Natural killer cell (primary cell): ENCODE measurements around the gene TMEM218. TPM values are rescaled to one million over a fixed set of nuclear protein-coding genes. Genes with fewer than 3 reads are reported as not detected.
"Not testable (repeated sequence)": the region's sequence is repeated elsewhere in the genome, so short reads cannot be mapped to it uniquely, and the experiment has no call there.

Experiments used
- ATAC-seq, 3 donors: fragments of 150-1000 bp in 2 of 3; fragments of 200-7000 bp in 1 of 3; cut with Tn5 transposase; 1 replicate in 1 of 3; 2 replicates in 2 of 3; pipeline ENCODE4 v1.10.0; 2021; ENCODE audit warnings: mild to moderate bottlenecking in 2 of 3, moderate library complexity in 2 of 3
- DNase-seq, 2 donors: peaks; one replicate each; pipeline versions ENCODE4 v3.0.0 to v3.0.0-alpha.2; 2013 to 2021; ENCODE audit warnings: mixed read lengths in 1 of 2
- H3K27ac ChIP-seq: one replicate; pipeline ENCODE4 v1.5.1; 2013; ENCODE audit warnings: mild to moderate bottlenecking, low read length
- H3K27me3 ChIP-seq: one replicate; pipeline ENCODE4 v1.6.1; 2013; ENCODE audit warnings: low read length; ENCODE audit not compliant: control insufficient read depth, insufficient read depth
- H3K36me3 ChIP-seq: one replicate; pipeline ENCODE4 v1.6.1; 2013; ENCODE audit warnings: low read length; ENCODE audit not compliant: control insufficient read depth, insufficient read depth
- H3K4me1 ChIP-seq: one replicate; pipeline ENCODE4 v1.6.1; 2013; ENCODE audit warnings: low read length; ENCODE audit not compliant: control insufficient read depth, insufficient read depth
- H3K4me3 ChIP-seq: one replicate; pipeline ENCODE4 v1.5.1; 2013; ENCODE audit warnings: low read length
- H3K9me3 ChIP-seq: one replicate; pipeline ENCODE4 v1.6.1; 2013; ENCODE audit warnings: low read length; ENCODE audit not compliant: control insufficient read depth, insufficient read depth
- H3K27ac Mint-ChIP-seq, 2 donors: one replicate each; pipeline ENCODE4 v1.8.0; 2022; ENCODE audit warnings: mild to moderate bottlenecking in 2 of 2, mixed read lengths in 2 of 2, moderate library complexity in 1 of 2
- H3K27me3 Mint-ChIP-seq, 2 donors: one replicate each; pipeline ENCODE4 v1.8.0; 2022; ENCODE audit warnings: low read depth in 2 of 2, mixed read lengths in 2 of 2
- H3K36me3 Mint-ChIP-seq: one replicate; pipeline ENCODE4 v1.8.0; 2022; ENCODE audit warnings: mixed read lengths
- H3K4me1 Mint-ChIP-seq, 2 donors: one replicate each; pipeline ENCODE4 v1.8.0; 2022; ENCODE audit warnings: mixed read lengths in 2 of 2
- H3K4me3 Mint-ChIP-seq: one replicate; pipeline ENCODE4 v1.8.0; 2022; ENCODE audit warnings: mild to moderate bottlenecking, moderate library complexity, mixed read lengths
- H3K9me3 Mint-ChIP-seq, 2 donors: one replicate each; pipeline ENCODE4 v1.8.0; 2022; ENCODE audit warnings: mixed read lengths in 2 of 2
- CTCF ChIP-seq: fragments of 200-600 bp; IDR thresholded peaks from one replicate; pipeline ENCODE4 v1.8.0; 2022; ENCODE audit warnings: antibody characterized with exemption
- WGBS: methylation state at CpG from one replicate; pipeline ENCODE4 v1.1.7; 2013; ENCODE audit warnings: missing lambda C conversion rate; ENCODE audit not compliant: insufficient coverage; 5-methylcytosine and 5-hydroxymethylcytosine counted together
- intact Hi-C: fragments of 100-400 bp; cut with micrococcal nuclease; formaldehyde crosslinking; loops from one replicate; pipeline ENCODE4 v1.14.2; 2022
- total RNA-seq, 4 donors: library from RNA; stranded (reverse); fragments of 120-200 nt in 1 of 4; gene quantifications; one replicate each; pipeline versions ENCODE4 v1.2.3 to v1.2.4, GENCODE V29; 2013 to 2022

TMEM218 gene
- total RNA-seq, 3 donors from 2014 or later (not counting 1 experiment from before 2014, with no cell fraction given) = 10.0 to 14.2 (median 12.1) TPM

- peaks cover 0 to 6% of the 10 kb centered on the region in 2 donors for H3K4me1 Mint-ChIP-seq
- no peaks in the 10 kb centered on the region for H3K9me3 ChIP-seq
Observed at GRCh38 chr11:125091877-125092664, 19.4 kb downstream of the TMEM218 start.

GRCh38 chr11:125091247-125091876, 20.1 kb downstream of the TMEM218 start:
- Histone ChIP-seq H3K4me3 (no peak overlapping the region), H3K27me3 (no peaks in the 10 kb centered on the region), H3K9me3 (no peaks in the 10 kb centered on the region), H3K4me1 (no peaks in the 10 kb centered on the region), H3K36me3 (peaks cover 6% of the 10 kb centered on the region), H3K27ac (no peak overlapping the region)
- peak; percentile 27 for TF ChIP-seq CTCF
- Mint-ChIP-seq H3K27me3 (no peaks in the 10 kb centered on the region), H3K9me3 (no peaks in the 10 kb centered on the region), H3K36me3 (no peaks in the 10 kb centered on the region), H3K27ac (peak overlapping the region in 1 of 2 donors; percentile 23), H3K4me3 (no peak overlapping the region), H3K4me1 (peaks cover 0 to 6% of the 10 kb centered on the region in 2 donors)
- ATAC-seq (peak in 2 of 3 donors; percentile 38 to 61), DNase-seq (peak in 1 of 2 donors; percentile 47)
- intact Hi-C loops = loop anchor here (1.0 to 5.0 kb wide), 2 partner anchors 50 to 256 kb away; no protein-coding TSS in a partner anchor
- WGBS = 73% methylated on average over 5 of the region's 5 CpGs

More at GRCh38 chr11:125091877-125092664, 19.4 kb downstream of the TMEM218 start:
- peak overlapping the region in 1 of 2 donors; percentile 23 for H3K27ac Mint-ChIP-seq
- DNase-seq (no peak), ATAC-seq (no peak)
- Histone ChIP-seq H3K4me3 (no peak overlapping the region), H3K4me1 (no peaks in the 10 kb centered on the region), H3K36me3 (peaks cover 12% of the 10 kb centered on the region), H3K27ac (no peak overlapping the region), H3K27me3 (no peaks in the 10 kb centered on the region)
- no peak for TF ChIP-seq CTCF
- WGBS = 87% methylated on average over 6 of the region's 6 CpGs
- H3K27me3 Mint-ChIP-seq = no peaks in the 10 kb centered on the region
- no peaks in the 10 kb centered on the region for H3K9me3 Mint-ChIP-seq
- H3K4me3 Mint-ChIP-seq = no peak overlapping the region
- intact Hi-C loops = loop anchor here (1.0 to 5.0 kb wide), 2 partner anchors 49 to 255 kb away; no protein-coding TSS in a partner anchor
- H3K36me3 Mint-ChIP-seq = no peaks in the 10 kb centered on the region

DNA sequence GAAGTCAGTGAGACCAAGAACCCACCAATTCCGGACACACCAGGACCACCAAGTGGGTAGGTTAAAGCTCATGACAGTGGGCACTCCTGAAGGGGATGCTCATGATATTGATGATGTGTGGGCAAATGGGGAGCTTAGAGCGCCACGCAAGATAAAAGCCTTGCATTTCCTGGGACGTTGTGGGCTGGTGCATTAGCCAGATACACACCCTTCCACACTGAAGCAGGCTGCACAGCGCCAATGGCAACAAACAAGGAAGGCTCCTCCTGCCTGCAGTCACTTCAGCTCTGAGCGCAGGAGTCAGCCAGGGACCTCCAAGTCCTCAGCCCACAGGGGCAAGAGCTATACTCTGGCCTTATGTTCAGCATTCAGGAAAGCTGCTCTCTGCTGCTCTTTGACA, 20.6 kb downstream of the TMEM218 start:
- H3K4me3 Mint-ChIP-seq = no peak overlapping the region
- Histone ChIP-seq H3K27ac (no peak overlapping the region), H3K4me3 (no peak overlapping the region), H3K4me1 (no peaks in the 10 kb centered on the region), H3K36me3 (peaks cover 6% of the 10 kb centered on the region), H3K9me3 (no peaks in the 10 kb centered on the region), H3K27me3 (no peaks in the 10 kb centered on the region)
- intact Hi-C loops = loop anchor here (1.0 to 5.0 kb wide), 2 partner anchors 50 to 256 kb away; no protein-coding TSS in a partner anchor
- DNase-seq = no peak
- H3K27me3 Mint-ChIP-seq = no peaks in the 10 kb centered on the region
- H3K27ac Mint-ChIP-seq = no peak overlapping the region
- H3K9me3 Mint-ChIP-seq = no peaks in the 10 kb centered on the region
- WGBS = 92% methylated on average over 6 of the region's 6 CpGs
- no peak for TF ChIP-seq CTCF
- no peaks in the 10 kb centered on the region for H3K36me3 Mint-ChIP-seq
- peaks cover 0 to 6% of the 10 kb centered on the region in 2 donors for H3K4me1 Mint-ChIP-seq
- ATAC-seq = no peak

- intact Hi-C loops = loop anchor here (5.0 kb wide), 1 partner anchor 257 kb away; no protein-coding TSS in a partner anchor
- 92% methylated on average over 10 of the region's 10 CpGs for WGBS
Observed at GRCh38 chr11:125090151-125090550, 21.3 kb downstream of the TMEM218 start.

GRCh38 chr11:125089481-125089880, 21.9 kb downstream of the TMEM218 start:
- WGBS = 96% methylated on average over 29 of the region's 31 CpGs
- not testable (repeated sequence) for H3K4me1 ChIP-seq

More at GRCh38 chr11:125090151-125090550, 21.3 kb downstream of the TMEM218 start:
- H3K27ac Mint-ChIP-seq, H3K27me3 ChIP-seq, H3K9me3 ChIP-seq, H3K4me1 Mint-ChIP-seq, H3K4me3 Mint-ChIP-seq, H3K27ac ChIP-seq, H3K4me3 ChIP-seq, ATAC-seq, DNase-seq, H3K27me3 Mint-ChIP-seq, H3K4me1 ChIP-seq, H3K36me3 ChIP-seq, H3K36me3 Mint-ChIP-seq, H3K9me3 Mint-ChIP-seq: not testable (repeated sequence)

More at GRCh38 chr11:125089481-125089880, 21.9 kb downstream of the TMEM218 start:
- ATAC-seq, H3K4me3 Mint-ChIP-seq, H3K36me3 Mint-ChIP-seq, DNase-seq, H3K4me1 Mint-ChIP-seq, H3K27me3 Mint-ChIP-seq, H3K27ac ChIP-seq, intact Hi-C loops, H3K9me3 ChIP-seq, H3K27ac Mint-ChIP-seq, H3K36me3 ChIP-seq, H3K9me3 Mint-ChIP-seq, H3K4me3 ChIP-seq, H3K27me3 ChIP-seq: not testable (repeated sequence)
